Measurements from ENCODE around the gene ZNF397.

DNA sequence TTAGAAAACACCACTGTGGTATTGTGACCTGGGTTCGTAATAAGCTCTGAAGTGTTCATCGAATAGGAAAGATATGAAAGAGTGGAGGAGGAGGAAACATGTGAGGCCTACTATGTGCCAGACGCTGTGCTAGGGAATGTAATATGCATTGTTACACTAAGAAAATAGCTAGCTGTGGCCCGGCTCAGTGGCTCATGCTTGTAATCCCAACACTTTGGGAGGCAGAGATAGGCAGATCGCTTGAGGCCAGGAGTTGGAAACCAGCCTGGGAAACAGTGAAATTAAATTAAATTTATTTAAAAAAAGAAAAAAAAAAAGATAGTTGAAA is 49.2 kb upstream of the ZNF397 start:
- TF ChIP-seq CTCF (IDR thresholded peaks at IDR 0.05; ENCODE audit: low read length): no peak
- TF ChIP-seq EZH2phosphoT487 (IDR thresholded peaks at IDR 0.05; ENCODE audit: low read length): no peak
- no peak for TF ChIP-seq EZH2 (optimal IDR thresholded peaks at IDR 0.05; ENCODE audit: low read depth, low read length)
